K562 (cell line): ENCODE measurements around the gene UBE2D2. TPM values are rescaled to one million over a fixed set of nuclear protein-coding genes. Genes with fewer than 3 reads are reported as not detected.

ENCODE experiments used
- ATAC-seq: fragments of 200-7000 bp; cut with Tn5 transposase; 3 replicates; pipeline ENCODE4 v1.9.1; 2020; ENCODE audit warnings: moderate library complexity
- BruUV-seq: library from RNA; stranded (reverse); fragments of 400-500 nt; replicated peaks from 2 replicates; lab custom pipeline; 2021; lab: Mats Ljungman, UMichigan
- CTCF ChIA-PET: fragments of 300-600 bp; formaldehyde crosslinking; extraction: SDS; loops from one replicate; lab custom pipeline; 2021; ENCODE audit warnings: low intra/inter-chr PET ratio; lab: Yijun Ruan, JAX
- POLR2A ChIA-PET: fragments of 300-600, 350-650 bp; sonication (Branson Sonifier 250); formaldehyde crosslinking; extraction: SDS; loops from one replicate; lab custom pipeline; 2021; ENCODE audit warnings: antibody characterized with exemption, inconsistent platforms; lab: Yijun Ruan, JAX
- DNase-seq, 4 experiments: peaks; one replicate each; pipeline versions ENCODE4 v3.0.0 to v3.0.0-alpha.2; 2011 to 2018; ENCODE audit warnings: low spot score in 3 of 4, mixed read lengths in 3 of 4; ENCODE audit errors: extremely low read depth in 1 of 4
- FAIRE-seq: peaks from 2 replicates; lab custom pipeline; 2011; peaks lifted over from hg19 to GRCh38; lab: Jason Lieb, UNC
- H2AFZ ChIP-seq: 2 replicates; pipeline ENCODE4 v1.6.0; 2011; ENCODE audit warnings: low read depth, low read length, control low read depth, inconsistent platforms
- H3K27ac ChIP-seq: fragments of 200-600 bp; 3 replicates; pipeline ENCODE4 v1.8.0; 2011; ENCODE audit warnings: low read depth, mild to moderate bottlenecking, control low read depth, inconsistent platforms, low read length, moderate library complexity, mixed read lengths; ENCODE audit errors: extremely low read depth
- H3K27me3 ChIP-seq, 2 experiments: fragments of 300-600 bp in 1 of 2; 2 replicates in 1 of 2; 3 replicates in 1 of 2; pipeline versions ENCODE4 v1.6.0 to v1.8.0; 2011; ENCODE audit warnings: inconsistent platforms in 2 of 2, low read length in 2 of 2, mild to moderate bottlenecking in 1 of 2, mixed read lengths in 1 of 2, moderate library complexity in 1 of 2; ENCODE audit not compliant: control insufficient read depth in 2 of 2, insufficient read depth in 2 of 2
- H3K36me3 ChIP-seq: fragments of 300-600 bp; 3 replicates; pipeline ENCODE4 v1.8.0; 2011; ENCODE audit warnings: mild to moderate bottlenecking, low read length, inconsistent platforms; ENCODE audit not compliant: control insufficient read depth, insufficient read depth
- H3K4me1 ChIP-seq, 2 experiments: fragments of 200-600 bp in 1 of 2; replicated peaks in 1 of 2; 2 replicates in 1 of 2; 3 replicates in 1 of 2; pipeline versions ENCODE4 v1.5.1 to v1.8.0; 2011; ENCODE audit warnings: inconsistent platforms in 2 of 2, low read length in 2 of 2, mild to moderate bottlenecking in 1 of 2, mixed read lengths in 1 of 2, moderate library complexity in 1 of 2; ENCODE audit not compliant: control insufficient read depth in 2 of 2, insufficient read depth in 2 of 2
- H3K4me2 ChIP-seq: 2 replicates; pipeline ENCODE4 v1.6.1; 2011; ENCODE audit warnings: low read length, control low read depth, inconsistent platforms, mixed read lengths; ENCODE audit not compliant: insufficient read depth
- H3K4me3 ChIP-seq: fragments of 200-600 bp; sonication (generic), shearing (Covaris generic); 2 replicates; pipeline ENCODE4 v1.5.1; 2016; ENCODE audit warnings: control low read depth, inconsistent platforms
- H3K79me2 ChIP-seq: fragments of 200-600 bp; 3 replicates; pipeline ENCODE4 v1.8.0; 2011; ENCODE audit warnings: low read length, inconsistent platforms; ENCODE audit not compliant: control insufficient read depth, insufficient read depth
- H3K9ac ChIP-seq, 2 experiments: 2 replicates each; pipeline versions ENCODE4 v1.6.0 to v1.6.1; 2011; ENCODE audit warnings: low read depth in 2 of 2, low read length in 2 of 2, control low read depth in 1 of 2, inconsistent platforms in 1 of 2, mild to moderate bottlenecking in 1 of 2, mixed read lengths in 1 of 2; ENCODE audit not compliant: insufficient read depth in 1 of 2
- H3K9me1 ChIP-seq: one replicate; pipeline ENCODE4 v1.6.0; 2011; ENCODE audit warnings: inconsistent platforms, mild to moderate bottlenecking, low read length, moderate library complexity; ENCODE audit not compliant: control insufficient read depth, insufficient read depth
- H3K9me3 ChIP-seq: replicated peaks from 2 replicates; pipeline ENCODE4 v1.5.1; 2011; ENCODE audit warnings: low read depth, low read length, inconsistent platforms; ENCODE audit not compliant: control insufficient read depth, insufficient read depth
- H4K20me1 ChIP-seq: replicated peaks from 2 replicates; pipeline ENCODE4 v1.6.1; 2011; ENCODE audit warnings: low read length, inconsistent platforms, mixed read lengths; ENCODE audit not compliant: control insufficient read depth, insufficient read depth
- ADNP ChIP-seq: fragments of 200-800 bp; sonication (Bioruptor generic); IDR thresholded peaks from 2 replicates; pipeline ENCODE4 v1.6.1; 2016; ENCODE audit warnings: missing genetic modification characterization, missing compliant biosample characterization
- ATF6 ChIP-seq: sonication (generic); formaldehyde crosslinking; IDR thresholded peaks from 2 replicates; pipeline ENCODE4 v1.4.0; 2020; ENCODE audit warnings: mild to moderate bottlenecking, missing genetic modification reagents
- BHLHE40 ChIP-seq: IDR thresholded peaks from 2 replicates; pipeline ENCODE4 v1.6.1; 2011; ENCODE audit warnings: low read length, improper control_type of control experiment
- ERF ChIP-seq: fragments of 450-650 bp; formaldehyde crosslinking; IDR thresholded peaks from 2 replicates; pipeline ENCODE4 v1.4.0; 2020; ENCODE audit warnings: mild to moderate bottlenecking, mixed read lengths
- ESRRA ChIP-seq: fragments of 450-650 bp; IDR thresholded peaks from 2 replicates; pipeline ENCODE4 v1.6.1; 2014; ENCODE audit warnings: low read depth, mild to moderate bottlenecking, moderate library complexity, borderline replicate concordance
- EZH2 ChIP-seq: IDR thresholded peaks from 2 replicates; pipeline ENCODE4 v1.6.1; 2012; ENCODE audit warnings: low read depth, mild to moderate bottlenecking, inconsistent platforms, low read length, borderline replicate concordance
- KDM1A ChIP-seq, 2 experiments: fragments of 450-650 bp; IDR thresholded peaks; 2 replicates each; pipeline ENCODE4 v1.6.1; 2016; ENCODE audit warnings: mild to moderate bottlenecking in 2 of 2
- POLR2A ChIP-seq: fragments of 450-650 bp; conservative IDR thresholded peaks from 2 replicates; pipeline ENCODE4 v1.6.1; 2016
- PTTG1 ChIP-seq: fragments of 450-650 bp; IDR thresholded peaks from 2 replicates; pipeline ENCODE4 v1.6.1; 2016; ENCODE audit warnings: low read depth, mild to moderate bottlenecking, missing genetic modification characterization, missing compliant biosample characterization
- SMAD1 ChIP-seq: fragments of 150-350 bp; IDR thresholded peaks from 2 replicates; pipeline ENCODE4 v1.6.1; 2014; ENCODE audit warnings: low read length, low read depth; ENCODE audit not compliant: partially characterized antibody
- ZBTB5 ChIP-seq: fragments of 450-650 bp; IDR thresholded peaks from 2 replicates; pipeline ENCODE4 v1.6.1; 2017; ENCODE audit warnings: antibody characterized with exemption
- ZHX1 ChIP-seq: fragments of 150-350 bp; conservative IDR thresholded peaks from 2 replicates; pipeline ENCODE4 v1.6.1; 2014; ENCODE audit warnings: low read length
- WGBS: fragments of 100-300 bp; shearing (Covaris generic); methylation state at CpG from one replicate; pipeline ENCODE4 v1.1.6; 2016; ENCODE audit warnings: low coverage, mixed read lengths; ENCODE audit not compliant: insufficient coverage; ENCODE audit errors: missing lambda C conversion rate; 5-methylcytosine and 5-hydroxymethylcytosine counted together
- in situ Hi-C: fragments of 300-500 bp; cut with MboI; formaldehyde crosslinking; loops from 4 replicates; pipeline ENCODE4 v1.15.0; 2018; ENCODE audit warnings: inconsistent platforms, mixed read lengths
- intact Hi-C: fragments of 100-400 bp; cut with micrococcal nuclease; formaldehyde crosslinking; loops from 2 replicates; pipeline ENCODE4 v1.14.2; 2022
- polyA plus RNA-seq, 8 experiments: library from polyadenylated mRNA; depleted of rRNA in 4 of 8; stranded (reverse) in 5 of 8; unstranded in 3 of 8; fragments of >200 nt; fragmentation: Nextera tagmentation in 2 of 8; fragmentation: Illumina TruSeq in 1 of 8; extraction: Ambion mirVana in 2 of 8; extraction: Trizol in 1 of 8; gene quantifications; 2 replicates each; pipeline versions ENCODE4 v1.2.1 to v1.2.3, GENCODE V29; 2011 to 2014; ENCODE audit warnings: inconsistent platforms in 1 of 8, missing spikeins in 1 of 8
- total RNA-seq, 7 experiments: library from RNA; depleted of rRNA in 6 of 7; stranded (reverse); fragments of >200 nt in 6 of 7; fragmentation: Illumina TruSeq in 2 of 7; extraction: Trizol in 2 of 7; gene quantifications; 2 replicates each; pipeline versions ENCODE4 v1.2.1 to v1.2.3, GENCODE V29; 2011 to 2021; ENCODE audit warnings: low replicate concordance in 1 of 7

UBE2D2 gene
- total and polyA plus RNA-seq, 9 of the 15 experiments (the other 6 are each of a cell fraction or from before 2014, with no cell fraction given) = 53.6 to 198 (median 122) TPM

DNA sequence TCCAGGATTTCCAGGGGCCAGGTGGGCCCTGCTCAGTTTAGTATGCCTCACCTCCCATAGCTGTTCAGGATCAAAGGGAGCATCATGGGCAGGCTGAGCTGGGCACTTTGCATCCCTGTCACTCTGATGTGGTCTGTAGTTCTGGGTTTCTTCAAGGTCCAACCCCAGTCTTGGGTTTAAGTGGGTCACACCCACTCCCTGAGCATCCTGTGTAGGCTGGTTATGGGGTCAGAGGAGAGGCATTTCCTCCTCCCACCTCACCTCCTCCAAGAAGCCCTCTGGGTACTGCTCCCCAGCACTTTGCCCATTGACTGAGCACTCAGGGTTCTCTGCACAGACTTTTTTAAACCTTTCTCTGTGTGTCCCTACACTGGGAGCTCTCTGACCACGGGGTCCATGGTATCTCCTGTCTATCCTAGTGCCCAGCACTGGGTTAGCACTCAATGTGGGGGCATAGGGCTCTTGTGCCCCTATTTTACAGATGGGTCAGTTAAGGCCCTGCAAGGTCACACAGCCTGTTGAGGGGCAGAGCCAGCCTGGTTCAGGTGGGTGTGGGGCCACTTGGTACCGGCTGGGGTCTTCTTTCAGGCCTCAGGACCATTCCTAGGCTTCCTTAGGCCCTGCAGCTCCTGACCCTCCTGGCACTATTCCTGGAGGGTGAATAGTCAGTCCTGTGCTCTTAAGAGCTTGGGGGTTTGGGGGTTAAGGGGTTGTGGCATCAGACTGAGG, 106.0 kb downstream of the UBE2D2 start:
- peaks cover 78 to 89% of the 10 kb centered on the region in 2 experiments for H3K4me1 ChIP-seq
- peak overlapping the region; percentile 95 for H3K27ac ChIP-seq
- intact Hi-C loops (no loop called here), in situ Hi-C loops (no loop called here)
- no peak for ATAC-seq
- WGBS = 39% methylated on average over 2 of the region's 2 CpGs
- FAIRE-seq = no peak
- ChIA-PET CTCF (no interaction called here), POLR2A (interaction anchor here (0.5 to 5.0 kb wide), 14 partner anchors 8 to 1120 kb away, joined by 3 to 33 read pairs (median 4); no protein-coding TSS in a partner anchor)
- peak overlapping the region; percentile 92 for H3K4me2 ChIP-seq
- no TSS peak for BruUV-seq
- no peaks in the 10 kb centered on the region for H3K9me3 ChIP-seq
- H4K20me1 ChIP-seq = peaks cover 38% of the 10 kb centered on the region; the same call in 1 of the 2 replicates
- no peak overlapping the region for H2AFZ ChIP-seq
- H3K36me3 ChIP-seq = peaks cover 70% of the 10 kb centered on the region; the same call in 2 of the 3 replicates
- H3K9me1 ChIP-seq = peaks cover 4% of the 10 kb centered on the region
- H3K9ac ChIP-seq = peak overlapping the region; percentile 65 to 82; a peak in 3 of 4 replicates
- no peaks in the 10 kb centered on the region for H3K27me3 ChIP-seq
- H3K4me3 ChIP-seq = no peak overlapping the region
- no peak for DNase-seq
- H3K79me2 ChIP-seq = peaks cover 100% of the 10 kb centered on the region
- TF ChIP-seq ERF = no peak
- no peak for TF ChIP-seq SMAD1
- TF ChIP-seq ESRRA = peak; percentile 95
- peak; percentile 69; the same call in 1 of the 2 replicates for TF ChIP-seq ADNP
- no peak for TF ChIP-seq EZH2
- no peak for TF ChIP-seq ATF6 (CRISPR knock-in tag)
- TF ChIP-seq ZBTB5 = no peak
- no peak for TF ChIP-seq ZHX1
- TF ChIP-seq POLR2A = no peak
- no peak for TF ChIP-seq BHLHE40
- peak in 1 of 2 experiments; percentile 43; a peak in 3 of 4 replicates for TF ChIP-seq KDM1A (IDR thresholded peaks at IDR 0.05)
- no peak for TF ChIP-seq PTTG1 (tag)
